Measurements from ENCODE around the gene CNKSR3.
"Not testable (repeated sequence)": the region's sequence is repeated elsewhere in the genome, so short reads cannot be mapped to it uniquely, and the experiment has no call there.

Gene CNKSR3

GRCh38 chr6:154528310-154528915 lies 17.9 kb upstream of the CNKSR3 start:
- in situ Hi-C loops (cut with MboI; ENCODE audit: low sequenced_read_pairs): no loop called here

- in situ Hi-C loops (cut with MboI; ENCODE audit: low sequenced_read_pairs): no loop called here
Measured at GRCh38 chr6:154526996-154527395, 16.5 kb upstream of the CNKSR3 start.

GRCh38 chr6:154522576-154522975 lies 12.1 kb upstream of the CNKSR3 start:
- in situ Hi-C loops (cut with MboI; ENCODE audit: low sequenced_read_pairs): no loop called here

DNA sequence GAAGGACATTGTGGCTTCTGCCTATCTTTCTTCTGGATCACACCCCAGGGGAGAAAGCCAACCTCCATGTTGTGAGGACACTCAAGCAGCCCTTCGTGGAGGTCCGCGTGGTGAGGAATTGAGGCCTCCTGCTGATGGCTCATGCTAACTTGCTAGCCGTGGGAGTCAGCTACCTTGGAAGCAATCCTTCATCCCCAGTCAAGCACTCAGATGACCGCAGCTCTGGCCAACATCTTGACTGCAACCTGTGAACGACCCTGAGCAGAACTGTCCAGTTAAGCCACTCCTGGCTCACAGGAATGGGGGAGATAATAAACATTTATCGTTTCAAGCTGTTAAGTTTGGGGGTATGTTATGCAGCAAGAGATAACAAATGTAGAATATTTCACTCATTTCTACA lies 10.9 kb upstream of the CNKSR3 start:
- in situ Hi-C loops (cut with MboI; ENCODE audit: low sequenced_read_pairs): no loop called here

GRCh38 chr6:154520280-154520679 lies 9.8 kb upstream of the CNKSR3 start:
- in situ Hi-C loops (cut with MboI; ENCODE audit: low sequenced_read_pairs): no loop called here

- in situ Hi-C loops (cut with MboI; ENCODE audit: low sequenced_read_pairs): no loop called here
Measured at GRCh38 chr6:154518396-154518795, 7.9 kb upstream of the CNKSR3 start.

GRCh38 chr6:154516276-154516675 lies 5.8 kb upstream of the CNKSR3 start:
- in situ Hi-C loops (cut with MboI; ENCODE audit: low sequenced_read_pairs): no loop called here

- in situ Hi-C loops (cut with MboI; ENCODE audit: low sequenced_read_pairs): no loop called here
Measured at GRCh38 chr6:154515826-154516225, 5.3 kb upstream of the CNKSR3 start.

DNA sequence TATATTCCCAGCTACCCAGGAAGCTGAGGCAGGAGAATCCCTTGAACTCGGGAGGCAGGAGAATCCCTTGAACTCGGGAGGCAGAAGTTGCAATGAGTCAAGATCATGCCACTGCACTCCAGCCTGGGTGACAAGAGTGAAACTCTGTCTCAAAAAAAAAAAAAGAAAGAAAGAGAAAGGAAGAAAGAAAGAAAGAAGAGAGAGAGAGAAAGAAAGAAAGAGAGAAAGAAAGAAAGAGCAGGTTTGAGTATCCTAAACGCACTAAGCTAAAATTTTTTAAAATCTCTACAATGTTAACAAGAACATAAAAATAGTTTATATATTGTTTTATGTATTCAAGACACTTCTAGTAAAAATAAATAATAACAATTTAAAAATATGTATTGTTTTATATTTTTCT lies 4.6 kb upstream of the CNKSR3 start:
- in situ Hi-C loops (cut with MboI; ENCODE audit: low sequenced_read_pairs): not testable (repeated sequence)

DNA sequence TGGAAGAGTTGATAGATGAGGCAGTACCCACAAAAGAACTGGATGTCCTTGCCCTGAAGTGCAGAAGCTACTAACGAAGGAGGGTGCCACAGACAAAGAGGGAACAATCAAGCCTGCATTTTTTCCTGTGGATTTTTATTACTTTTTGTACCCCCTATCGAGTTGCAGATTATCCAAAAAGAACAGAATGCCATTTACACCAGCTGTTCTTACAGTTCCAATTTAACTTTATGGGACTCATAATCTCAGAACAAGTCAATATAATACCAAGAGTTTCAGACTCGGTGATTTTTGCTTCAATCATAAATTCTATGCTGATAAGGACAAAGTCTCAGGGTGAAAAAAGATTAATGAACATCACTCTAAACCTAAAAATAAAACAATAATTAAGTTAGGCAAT lies 4.0 kb upstream of the CNKSR3 start:
- in situ Hi-C loops (cut with MboI; ENCODE audit: low sequenced_read_pairs): no loop called here

DNA sequence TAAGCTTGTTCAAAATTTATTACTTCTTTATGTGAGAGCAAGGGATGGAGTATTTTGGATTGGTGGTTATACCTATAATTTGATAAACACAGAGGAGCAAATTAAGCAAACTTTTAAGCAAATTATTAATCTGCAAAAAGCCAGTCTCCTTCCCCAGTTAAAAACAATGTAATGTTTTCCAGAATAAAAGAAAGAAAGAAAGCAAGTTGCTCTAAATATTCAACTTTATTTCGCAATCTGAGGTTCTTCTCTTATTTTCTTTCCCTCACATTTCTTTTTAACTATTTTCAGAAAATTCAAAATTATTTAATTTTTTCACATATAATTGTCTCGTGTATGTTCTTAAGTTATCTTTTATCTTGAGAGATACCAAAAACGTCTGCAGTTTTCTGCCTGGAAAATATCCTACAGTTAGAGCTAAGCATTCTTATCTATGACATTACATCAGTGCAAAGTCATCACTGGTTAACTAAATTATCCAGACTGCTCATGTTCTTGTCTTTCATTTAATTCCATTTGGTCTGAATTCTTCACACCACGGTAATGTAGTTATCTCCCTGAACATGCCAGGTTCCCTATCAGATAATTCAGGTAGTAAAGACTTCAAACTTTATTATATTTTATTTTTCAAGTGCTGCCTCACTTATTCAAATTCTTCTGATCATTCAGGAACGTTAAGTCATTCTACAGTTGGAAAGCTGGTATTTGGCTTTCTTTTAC lies 3.3 kb upstream of the CNKSR3 start:
- in situ Hi-C loops (cut with MboI; ENCODE audit: low sequenced_read_pairs): no loop called here

DNA sequence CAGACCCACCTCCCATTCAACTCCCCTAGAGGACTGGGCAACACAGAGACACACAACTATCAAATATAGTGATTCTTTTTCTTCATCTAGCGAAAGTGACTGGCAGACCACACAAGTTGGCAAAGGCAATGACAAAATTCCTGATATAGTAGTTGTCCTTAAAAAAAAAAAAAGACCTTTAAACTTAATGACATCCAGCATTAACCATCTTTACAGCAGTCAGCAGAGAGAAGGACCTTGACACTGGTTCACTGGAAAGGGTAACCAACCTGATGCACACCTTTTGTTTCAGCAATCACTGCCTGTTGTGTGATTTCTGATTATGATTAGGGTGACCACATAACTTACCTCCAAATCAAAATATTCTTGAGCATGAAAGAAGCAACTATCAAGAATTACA lies 1.7 kb upstream of the CNKSR3 start:
- in situ Hi-C loops (cut with MboI; ENCODE audit: low sequenced_read_pairs): no loop called here

- in situ Hi-C loops (cut with MboI; ENCODE audit: low sequenced_read_pairs): no loop called here
Measured at GRCh38 chr6:154511791-154512190, 1.3 kb upstream of the CNKSR3 start.

GRCh38 chr6:154509421-154510143 lies 903 bp downstream of the CNKSR3 start:
- in situ Hi-C loops (cut with MboI; ENCODE audit: low sequenced_read_pairs): no loop called here

DNA sequence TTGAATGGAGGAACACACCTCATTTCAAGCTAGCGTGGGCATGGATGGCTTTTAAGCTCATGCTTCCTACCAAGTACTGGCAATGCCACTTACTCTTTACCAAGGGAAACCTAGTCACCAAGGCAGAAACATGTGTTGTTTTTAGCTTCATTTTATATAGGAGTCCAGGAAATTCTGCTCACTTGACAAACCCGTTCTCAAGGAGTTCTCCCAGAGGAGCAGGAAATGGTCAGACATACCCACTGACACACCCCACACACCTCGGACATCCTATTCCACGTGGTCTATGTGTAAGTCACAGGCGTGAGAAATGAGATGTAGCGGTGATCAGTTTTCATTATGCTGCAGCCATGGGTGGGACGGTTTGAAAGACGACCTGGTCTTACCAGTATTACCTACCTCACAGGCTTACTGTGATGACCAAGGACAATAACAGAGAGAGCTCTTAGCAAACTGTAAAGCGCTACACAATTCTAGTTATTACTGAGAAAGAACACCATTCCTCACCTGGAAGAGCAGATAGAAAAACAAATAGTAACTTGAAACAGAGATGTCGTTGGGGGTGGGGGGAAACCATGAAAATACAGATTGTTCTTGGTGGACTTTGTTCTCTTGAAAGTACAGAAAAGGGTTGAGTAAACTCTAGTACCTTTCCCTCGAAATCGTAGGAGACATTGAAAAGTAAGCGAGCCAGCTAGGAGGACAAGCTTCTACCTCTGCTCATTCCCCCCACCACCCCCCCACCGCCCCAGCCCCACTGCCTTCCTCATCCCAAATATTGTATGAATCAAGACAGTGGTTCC lies 1.7 kb downstream of the CNKSR3 start:
- in situ Hi-C loops (cut with MboI; ENCODE audit: low sequenced_read_pairs): no loop called here

- in situ Hi-C loops (cut with MboI; ENCODE audit: low sequenced_read_pairs): no loop called here
Measured at GRCh38 chr6:154506991-154507898, 3.2 kb downstream of the CNKSR3 start.

GRCh38 chr6:154506582-154506981 lies 3.9 kb downstream of the CNKSR3 start:
- in situ Hi-C loops (cut with MboI; ENCODE audit: low sequenced_read_pairs): no loop called here

DNA sequence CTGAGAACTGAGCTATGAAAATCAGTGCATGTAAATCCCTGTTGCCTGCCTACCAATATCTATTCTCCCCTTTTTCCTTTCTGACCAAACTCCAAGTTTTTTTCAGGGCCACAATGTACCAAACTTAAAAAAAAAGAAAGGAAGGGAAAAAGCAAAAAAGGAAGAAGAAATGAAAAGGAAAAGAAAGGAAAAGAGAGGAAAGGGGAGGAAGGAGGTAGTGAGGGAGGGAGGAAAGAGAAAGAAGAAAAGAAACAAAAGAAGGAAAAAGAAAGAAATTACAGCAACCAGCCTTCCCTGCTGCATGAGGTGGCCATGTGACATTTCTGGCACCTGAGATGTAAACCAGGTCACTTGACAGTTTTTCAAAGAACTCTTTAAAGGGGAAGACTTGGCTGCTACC lies 4.4 kb downstream of the CNKSR3 start:
- in situ Hi-C loops (cut with MboI; ENCODE audit: low sequenced_read_pairs): no loop called here

DNA sequence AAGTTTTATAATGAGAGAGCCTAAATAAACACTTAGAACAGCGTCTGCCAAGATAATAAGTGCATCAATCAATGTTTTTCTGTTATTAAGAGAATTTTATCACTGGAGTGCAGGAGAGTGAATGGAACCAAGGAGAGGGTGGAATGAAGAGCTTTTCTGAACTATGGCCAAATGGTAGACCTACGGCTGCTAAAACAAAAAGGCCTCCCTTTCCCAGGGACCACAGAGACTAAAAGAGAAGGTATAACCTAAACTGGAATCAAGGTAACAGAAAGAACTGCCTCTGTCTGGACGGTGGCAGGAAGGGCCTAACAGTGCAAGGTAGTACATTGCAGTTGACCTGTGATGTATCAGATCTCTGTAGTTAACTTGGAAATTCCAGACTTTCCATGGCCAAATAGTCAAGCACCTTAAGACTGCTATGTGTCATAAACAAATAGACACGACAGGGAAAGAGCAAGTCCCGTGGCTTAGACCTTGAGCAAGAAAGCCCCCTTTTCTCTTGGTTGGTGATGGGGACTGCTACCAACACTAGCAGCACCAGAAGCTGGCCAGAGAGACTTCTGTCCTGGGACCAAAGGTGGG lies 5.5 kb downstream of the CNKSR3 start:
- in situ Hi-C loops (cut with MboI; ENCODE audit: low sequenced_read_pairs): no loop called here

GRCh38 chr6:154504102-154504501 lies 6.4 kb downstream of the CNKSR3 start:
- in situ Hi-C loops (cut with MboI; ENCODE audit: low sequenced_read_pairs): no loop called here
